ENCODE measurements around the gene IL20.

Gene IL20

DNA sequence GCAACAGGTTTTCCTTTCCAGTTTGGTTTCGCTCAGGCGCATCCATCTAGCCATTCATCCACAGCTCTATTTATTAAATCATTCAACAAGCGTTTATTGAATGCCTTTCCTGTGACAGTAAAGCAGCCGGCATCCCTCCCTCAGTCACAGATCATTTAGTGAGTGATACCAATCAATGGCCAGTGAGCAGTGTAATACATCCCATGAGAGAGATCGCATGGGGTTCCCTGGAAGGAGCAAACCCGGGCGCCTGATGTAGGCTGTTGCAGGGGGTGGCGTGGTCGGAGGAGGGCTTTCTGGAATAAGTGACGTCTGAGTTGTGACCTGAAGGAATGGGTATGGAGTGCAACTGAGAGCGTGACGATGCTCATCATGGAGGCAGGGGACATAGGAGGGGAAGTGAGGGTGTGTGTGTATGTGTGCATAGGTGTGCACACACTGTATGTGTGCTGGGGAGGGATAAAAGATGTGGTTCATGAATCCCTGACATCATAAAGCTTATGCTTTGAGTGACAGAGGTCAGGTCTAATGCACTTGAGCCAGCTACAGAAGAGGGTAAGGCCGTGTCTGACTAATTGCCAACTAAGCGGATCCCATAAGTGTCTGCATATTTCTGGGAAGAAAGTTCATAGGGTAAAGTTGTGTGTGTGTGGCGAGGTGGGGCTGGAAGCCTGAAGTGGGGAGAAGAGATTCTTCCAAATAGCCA is 49.8 kb downstream of the IL20 start:
- H3K23ac ChIP-seq (ENCODE audit: low read depth, low read length, poor library complexity): no peak overlapping the region

DNA sequence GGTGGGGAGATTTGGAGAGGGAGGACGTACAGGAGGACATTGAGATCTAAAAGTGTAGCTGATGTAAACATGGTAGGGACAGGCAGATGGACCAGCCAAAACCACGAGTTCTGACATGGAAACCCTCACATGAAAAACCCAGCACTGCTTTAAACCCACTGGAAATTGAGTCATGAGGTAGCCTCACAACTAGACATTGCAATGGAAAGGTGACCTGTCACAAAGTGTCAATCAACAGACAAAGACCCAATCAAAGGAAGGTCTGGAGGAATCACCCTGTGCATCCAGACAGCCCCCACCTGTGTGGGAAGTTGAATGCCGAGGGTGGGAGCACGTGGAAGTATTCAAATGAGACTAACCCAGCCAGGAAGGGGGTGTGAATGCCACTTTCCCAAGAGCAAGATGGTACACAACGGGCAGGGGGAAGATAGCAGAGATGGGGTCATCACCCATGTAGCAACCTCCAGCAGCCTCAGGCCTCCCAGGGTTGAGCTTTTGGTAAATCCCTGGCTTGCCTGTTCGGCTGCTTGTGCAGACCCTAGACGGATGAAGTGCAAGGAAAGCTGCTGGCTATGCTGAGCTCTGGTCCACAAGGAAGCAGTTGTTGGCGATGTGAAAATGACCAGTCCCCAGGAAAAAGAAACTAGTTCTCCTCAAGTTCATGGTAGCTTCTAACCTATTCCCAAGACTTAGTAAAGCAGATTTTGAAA is 50.7 kb downstream of the IL20 start:
- Histone ChIP-seq H2BK12ac (ENCODE audit: low read length) (no peak overlapping the region), H3K9me3 (replicated peaks in 1 of 2; ENCODE audit: control insufficient read depth in 2 of 2, insufficient read depth in 1 of 2, low read depth in 1 of 2, low read length in 2 of 2) (no peaks in the 10 kb centered on the region), H3K79me1 (ENCODE audit: low read depth, low read length) (no peaks in the 10 kb centered on the region), H4K91ac (ENCODE audit: low read depth, low read length, poor library complexity) (no peak overlapping the region), H2BK120ac (ENCODE audit: low read depth, low read length) (no peak overlapping the region), H3K27ac (replicated peaks; ENCODE audit: low read length) (no peak overlapping the region), H3K27me3 (ENCODE audit: control insufficient read depth in 3 of 3, insufficient read depth in 3 of 3, low read depth in 1 of 3, low read length in 3 of 3) (peaks cover 0 to 13% (median 4%) of the 10 kb centered on the region in 3 experiments), H2BK5ac (ENCODE audit: low read length) (no peak overlapping the region), H3K23ac (ENCODE audit: low read depth, low read length, poor library complexity) (no peak overlapping the region), H2AK5ac (ENCODE audit: low read depth, low read length) (no peak overlapping the region), H3K4me1 (ENCODE audit: control insufficient read depth in 2 of 2, insufficient read depth in 1 of 2, low read depth in 1 of 2, low read length in 2 of 2) (no peaks in the 10 kb centered on the region), H3K14ac (ENCODE audit: low read length) (no peak overlapping the region), H3K4me2 (ENCODE audit: insufficient read depth, low read length, poor library complexity, severe bottlenecking) (no peak overlapping the region), H4K8ac (ENCODE audit: low read depth, low read length) (no peak overlapping the region), H3K36me3 (replicated peaks in 1 of 2; ENCODE audit: control insufficient read depth in 2 of 2, insufficient read depth in 2 of 2, low read length in 2 of 2) (no peaks in the 10 kb centered on the region), H3K4ac (ENCODE audit: low read length) (no peak overlapping the region), H2AFZ (ENCODE audit: low read length) (no peak overlapping the region), H2BK15ac (ENCODE audit: low read length) (no peak overlapping the region), H3K18ac (ENCODE audit: low read length) (no peak overlapping the region), H3K4me3 (ENCODE audit: low read length in 2 of 2) (no peak overlapping the region), H3K9ac (ENCODE audit: low read depth, low read length, poor library complexity) (no peak overlapping the region)
- no CpG with 5 or more reads among the region's 8 CpGs for WGBS, 2 donors (ENCODE audit: extremely low coverage in 2 of 2, insufficient read length in 2 of 2, insufficient replicate concordance in 1 of 2)
- no peak for DNase-seq (ENCODE audit: low spot score)

More for the DNA sequence above, 49.8 kb downstream of the IL20 start:
- Histone ChIP-seq H3K4me1 (ENCODE audit: control insufficient read depth in 2 of 2, insufficient read depth in 1 of 2, low read depth in 1 of 2, low read length in 2 of 2) (no peaks in the 10 kb centered on the region), H2BK120ac (ENCODE audit: low read depth, low read length) (no peak overlapping the region), H4K91ac (ENCODE audit: low read depth, low read length, poor library complexity) (no peak overlapping the region), H3K4ac (ENCODE audit: low read length) (no peak overlapping the region), H2BK12ac (ENCODE audit: low read length) (no peak overlapping the region), H3K27ac (replicated peaks; ENCODE audit: low read length) (no peak overlapping the region), H3K79me1 (ENCODE audit: low read depth, low read length) (no peaks in the 10 kb centered on the region), H3K14ac (ENCODE audit: low read length) (no peak overlapping the region), H2BK15ac (ENCODE audit: low read length) (no peak overlapping the region), H3K9ac (ENCODE audit: low read depth, low read length, poor library complexity) (no peak overlapping the region), H2BK5ac (ENCODE audit: low read length) (no peak overlapping the region), H3K18ac (ENCODE audit: low read length) (no peak overlapping the region), H3K9me3 (replicated peaks in 1 of 2; ENCODE audit: control insufficient read depth in 2 of 2, insufficient read depth in 1 of 2, low read depth in 1 of 2, low read length in 2 of 2) (no peaks in the 10 kb centered on the region), H3K27me3 (ENCODE audit: control insufficient read depth in 3 of 3, insufficient read depth in 3 of 3, low read depth in 1 of 3, low read length in 3 of 3) (peaks cover 0 to 22% (median 11%) of the 10 kb centered on the region in 3 experiments), H3K36me3 (replicated peaks in 1 of 2; ENCODE audit: control insufficient read depth in 2 of 2, insufficient read depth in 2 of 2, low read length in 2 of 2) (no peaks in the 10 kb centered on the region), H3K4me3 (ENCODE audit: low read length in 2 of 2) (no peak overlapping the region), H4K8ac (ENCODE audit: low read depth, low read length) (no peak overlapping the region), H2AK5ac (ENCODE audit: low read depth, low read length) (no peak overlapping the region), H2AFZ (ENCODE audit: low read length) (no peak overlapping the region), H3K4me2 (ENCODE audit: insufficient read depth, low read length, poor library complexity, severe bottlenecking) (no peak overlapping the region)
- WGBS, 2 donors (ENCODE audit: extremely low coverage in 2 of 2, insufficient read length in 2 of 2, insufficient replicate concordance in 1 of 2): no CpG with 5 or more reads among the region's 15 CpGs
- DNase-seq (ENCODE audit: low spot score): no peak

DNA sequence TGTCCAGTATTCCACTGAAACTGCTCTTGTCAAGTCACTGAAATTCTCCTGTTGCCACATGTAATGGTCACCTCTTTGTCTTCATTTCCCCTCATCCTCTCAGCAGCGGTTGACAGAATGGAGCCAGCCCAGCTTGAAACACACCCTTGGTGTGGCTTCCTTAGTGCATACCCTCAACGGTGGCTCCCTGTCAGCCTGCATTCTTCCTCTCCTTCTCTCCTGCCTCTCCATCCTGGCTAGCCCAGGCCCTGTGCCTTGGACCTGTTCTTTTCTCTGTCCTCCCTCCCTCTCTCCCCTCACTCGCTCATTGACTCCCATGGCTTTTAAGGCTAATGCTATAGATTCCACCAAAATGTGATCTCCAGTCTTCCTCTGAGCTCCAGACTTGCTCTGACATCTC is 52.7 kb downstream of the IL20 start:
- no peaks in the 10 kb centered on the region for H3K36me3 ChIP-seq (replicated peaks in 1 of 2; ENCODE audit: control insufficient read depth in 2 of 2, insufficient read depth in 2 of 2, low read length in 2 of 2)
- DNase-seq (ENCODE audit: low spot score): no peak
- no peak overlapping the region for H3K4me2 ChIP-seq (ENCODE audit: insufficient read depth, low read length, poor library complexity, severe bottlenecking)
- no peak overlapping the region for H2AK5ac ChIP-seq (ENCODE audit: low read depth, low read length)
- H2AFZ ChIP-seq (ENCODE audit: low read length): no peak overlapping the region
- no peaks in the 10 kb centered on the region for H3K4me1 ChIP-seq (ENCODE audit: control insufficient read depth in 2 of 2, insufficient read depth in 1 of 2, low read depth in 1 of 2, low read length in 2 of 2)
- no peak overlapping the region for H2BK12ac ChIP-seq (ENCODE audit: low read length)
- H3K79me1 ChIP-seq (ENCODE audit: low read depth, low read length): no peaks in the 10 kb centered on the region
- no CpG with 5 or more reads among the region's 3 CpGs for WGBS, 2 donors (ENCODE audit: extremely low coverage in 2 of 2, insufficient read length in 2 of 2, insufficient replicate concordance in 1 of 2)
- no peak overlapping the region for H3K14ac ChIP-seq (ENCODE audit: low read length)
- no peak overlapping the region for H3K4ac ChIP-seq (ENCODE audit: low read length)
- no peak overlapping the region for H4K8ac ChIP-seq (ENCODE audit: low read depth, low read length)
- no peak overlapping the region for H4K91ac ChIP-seq (ENCODE audit: low read depth, low read length, poor library complexity)
- H3K9me3 ChIP-seq (replicated peaks in 1 of 2; ENCODE audit: control insufficient read depth in 2 of 2, insufficient read depth in 1 of 2, low read depth in 1 of 2, low read length in 2 of 2): no peaks in the 10 kb centered on the region
- H3K27ac ChIP-seq (replicated peaks; ENCODE audit: low read length): no peak overlapping the region
- no peak overlapping the region for H2BK15ac ChIP-seq (ENCODE audit: low read length)
- H3K9ac ChIP-seq (ENCODE audit: low read depth, low read length, poor library complexity): no peak overlapping the region
- peak overlapping the region; percentile 7 for H3K18ac ChIP-seq (ENCODE audit: low read length)
- no peak overlapping the region for H3K4me3 ChIP-seq (ENCODE audit: low read length in 2 of 2)
- H3K27me3 ChIP-seq (ENCODE audit: control insufficient read depth in 3 of 3, insufficient read depth in 3 of 3, low read depth in 1 of 3, low read length in 3 of 3): peaks cover 0 to 6% (median 2%) of the 10 kb centered on the region in 3 experiments
- H2BK120ac ChIP-seq (ENCODE audit: low read depth, low read length): no peak overlapping the region
- no peak overlapping the region for H3K23ac ChIP-seq (ENCODE audit: low read depth, low read length, poor library complexity)
- no peak overlapping the region for H2BK5ac ChIP-seq (ENCODE audit: low read length)
